ENCODE results near the gene COL4A2. TPM values are rescaled to one million over a fixed set of nuclear protein-coding genes. Genes with fewer than 3 reads are reported as not detected.

The COL4A2 gene
- total RNA-seq, 1 donor from 2014 or later = 7.6 TPM

- Histone ChIP-seq H3K27me3 (ENCODE audit: control insufficient read depth, insufficient read depth, low read length) (no peaks in the 10 kb centered on the region), H3K4me3 (ENCODE audit: low read depth, low read length) (no peak overlapping the region), H3K36me3 (ENCODE audit: control insufficient read depth, insufficient read depth, low read length) (peaks cover 4% of the 10 kb centered on the region)
- TF ChIP-seq CTCF (IDR thresholded peaks at IDR 0.05; ENCODE audit: insufficient read depth, low read length, severe bottlenecking) = no peak
- FAIRE-seq (no peak), DNase-seq (ENCODE audit: low read depth) (no peak)
Measured at GRCh38 chr13:110438211-110438610, 131.1 kb downstream of the COL4A2 start.

GRCh38 chr13:110438776-110439175 lies 131.7 kb downstream of the COL4A2 start:
- FAIRE-seq = no peak
- no peak for TF ChIP-seq CTCF (IDR thresholded peaks at IDR 0.05; ENCODE audit: insufficient read depth, low read length, severe bottlenecking)
- H3K4me3 ChIP-seq (ENCODE audit: low read depth, low read length) = no peak overlapping the region
- no peaks in the 10 kb centered on the region for H3K27me3 ChIP-seq (ENCODE audit: control insufficient read depth, insufficient read depth, low read length)
- DNase-seq (ENCODE audit: low read depth) = no peak
- H3K36me3 ChIP-seq (ENCODE audit: control insufficient read depth, insufficient read depth, low read length) = peaks cover 4% of the 10 kb centered on the region

- TF ChIP-seq CTCF (IDR thresholded peaks at IDR 0.05; ENCODE audit: insufficient read depth, low read length, severe bottlenecking) = no peak
- Histone ChIP-seq H3K36me3 (ENCODE audit: control insufficient read depth, insufficient read depth, low read length) (peaks cover 1% of the 10 kb centered on the region), H3K27me3 (ENCODE audit: control insufficient read depth, insufficient read depth, low read length) (no peaks in the 10 kb centered on the region), H3K4me3 (ENCODE audit: low read depth, low read length) (no peak overlapping the region)
- no peak for FAIRE-seq
- DNase-seq (ENCODE audit: low read depth) = no peak
Measured at GRCh38 chr13:110440946-110441731, 134.1 kb downstream of the COL4A2 start.

- no peak for TF ChIP-seq CTCF (IDR thresholded peaks at IDR 0.05; ENCODE audit: insufficient read depth, low read length, severe bottlenecking)
- no peak for FAIRE-seq
- Histone ChIP-seq H3K36me3 (ENCODE audit: control insufficient read depth, insufficient read depth, low read length) (peaks cover 1% of the 10 kb centered on the region), H3K4me3 (ENCODE audit: low read depth, low read length) (no peak overlapping the region), H3K27me3 (ENCODE audit: control insufficient read depth, insufficient read depth, low read length) (no peaks in the 10 kb centered on the region)
- DNase-seq (ENCODE audit: low read depth) = peak; percentile 71
Measured at GRCh38 chr13:110442930-110443621, 136.0 kb downstream of the COL4A2 start.

GRCh38 chr13:110443622-110444225 lies 136.6 kb downstream of the COL4A2 start:
- TF ChIP-seq CTCF (IDR thresholded peaks at IDR 0.05; ENCODE audit: insufficient read depth, low read length, severe bottlenecking) = no peak
- Histone ChIP-seq H3K4me3 (ENCODE audit: low read depth, low read length) (no peak overlapping the region), H3K36me3 (ENCODE audit: control insufficient read depth, insufficient read depth, low read length) (no peaks in the 10 kb centered on the region), H3K27me3 (ENCODE audit: control insufficient read depth, insufficient read depth, low read length) (no peaks in the 10 kb centered on the region)
- no peak for DNase-seq (ENCODE audit: low read depth)
- no peak for FAIRE-seq
